ENCODE results near the gene TMEM240. TPM values are rescaled to one million over a fixed set of nuclear protein-coding genes. Genes with fewer than 3 reads are reported as not detected.

TMEM240 gene
- total and polyA plus RNA-seq, 12 donors = 0.95 to 12.4 (median 4.4) TPM; not detected in 1

DNA sequence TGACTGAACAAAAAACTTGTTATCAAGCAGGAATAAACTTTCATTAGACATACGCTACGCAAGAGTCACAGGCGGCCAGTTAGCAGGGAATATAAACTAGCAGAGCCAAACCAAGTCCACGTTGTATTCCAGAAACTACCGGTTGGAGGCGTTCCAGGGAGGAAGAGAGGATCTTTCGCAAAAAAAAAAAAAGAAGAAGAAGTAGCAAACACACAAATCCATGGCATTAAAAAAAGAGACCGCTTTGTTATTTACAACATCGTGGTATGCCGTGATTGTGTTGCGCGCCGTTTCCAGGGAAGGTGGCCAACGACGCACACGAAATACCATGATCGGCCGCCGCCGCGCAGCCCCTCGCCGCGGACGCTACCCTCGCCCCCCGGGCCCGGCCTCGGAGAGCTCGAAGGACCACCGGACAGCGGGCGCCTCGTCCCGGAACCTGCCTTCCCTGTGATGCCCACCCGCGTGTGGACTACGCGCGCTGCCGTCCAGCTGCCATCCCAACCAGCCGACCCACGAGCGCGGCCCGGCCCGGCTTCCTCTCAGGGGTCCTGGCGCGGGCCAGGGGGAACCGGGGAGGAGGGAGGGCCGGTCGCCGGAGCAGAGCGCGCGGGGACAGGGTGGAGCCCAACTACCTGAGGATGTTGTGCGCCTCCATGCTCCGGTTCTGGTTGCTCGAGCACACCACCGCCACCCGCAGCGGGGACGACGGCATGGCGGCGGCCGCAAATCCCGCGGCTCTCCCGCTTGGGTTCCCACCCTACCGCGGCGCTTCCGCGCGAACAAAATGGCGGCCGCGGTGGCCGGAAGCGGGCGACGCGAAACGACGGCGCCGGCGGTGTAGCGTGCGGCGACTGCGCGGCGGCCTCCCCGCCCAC, 33.7 kb upstream of the TMEM240 start:
- intact Hi-C loops (cut with DNase I) = no loop called here
- TF ChIP-seq CTCF (IDR thresholded peaks at IDR 0.05) (peak in 3 of 6 experiments; percentile 1 to 18 (median 17)), POLR2A (IDR thresholded peaks at IDR 0.05) (no peak)
- peak in 6 of 7 donors; percentile 46 to 67 (median 66) for DNase-seq
- Histone ChIP-seq H3K9me3 (replicated peaks in 1 of 3) (no peaks in the 10 kb centered on the region), H3K4me1 (replicated peaks in 1 of 2) (peaks cover 0 to 33% of the 10 kb centered on the region in 2 donors), H3K4me3 (peak overlapping the region; percentile 83 to 97 (median 94)), H3K27me3 (no peaks in the 10 kb centered on the region), H3K36me3 (replicated peaks in 1 of 2) (peaks cover 0 to 9% of the 10 kb centered on the region in 2 donors), H3K27ac (peak overlapping the region; percentile 97 to 99 (median 99))
- WGBS, 4 donors = 0 to 1% (median 0%) methylated on average over 23 to 91 of the region's 96 CpGs

GRCh38 chr1:1569341-1569740, 28.9 kb upstream of the TMEM240 start:
- H3K4me3 ChIP-seq = no peak overlapping the region

DNA sequence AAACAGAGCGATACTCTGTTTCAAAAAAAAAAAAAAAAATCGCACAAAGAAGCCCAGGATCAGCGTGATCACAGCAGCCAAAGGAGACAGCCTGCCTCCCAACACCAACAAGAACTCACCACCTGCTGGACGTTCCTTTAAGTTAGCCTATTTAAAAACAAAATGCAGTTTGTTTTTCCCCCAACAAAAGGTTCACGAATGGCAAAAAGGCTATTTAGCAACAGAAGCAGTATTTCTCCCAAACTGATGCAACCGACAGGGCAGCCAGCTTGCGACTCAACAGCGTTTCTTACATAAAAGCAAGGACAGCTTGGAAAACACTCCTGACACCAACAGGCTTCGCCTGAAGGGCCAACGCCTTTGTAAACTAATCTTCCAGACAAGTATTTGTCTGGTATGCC, 27.5 kb upstream of the TMEM240 start:
- no peaks in the 10 kb centered on the region for H3K27me3 ChIP-seq
- TF ChIP-seq CTCF (IDR thresholded peaks at IDR 0.05) (no peak), POLR2A (IDR thresholded peaks at IDR 0.05) (no peak)
- WGBS, 4 donors = 61 to 68% (median 66%) methylated on average over 10 of the region's 10 CpGs
- no peaks in the 10 kb centered on the region for H3K9me3 ChIP-seq (replicated peaks in 1 of 3)
- peaks cover 0 to 44% of the 10 kb centered on the region in 2 donors for H3K4me1 ChIP-seq (replicated peaks in 1 of 2)
- peak overlapping the region in 2 of 5 donors; percentile 43 to 45 for H3K27ac ChIP-seq
- H3K36me3 ChIP-seq (replicated peaks in 1 of 2) = peaks cover 0 to 40% of the 10 kb centered on the region in 2 donors
- H3K4me3 ChIP-seq = no peak overlapping the region
- intact Hi-C loops (cut with DNase I) = no loop called here
- peak in 1 of 7 donors; percentile 43 for DNase-seq

More at GRCh38 chr1:1569341-1569740, 28.9 kb upstream of the TMEM240 start:
- H3K27me3 ChIP-seq = no peaks in the 10 kb centered on the region
- intact Hi-C loops (cut with DNase I) = no loop called here
- no peak for DNase-seq
- TF ChIP-seq CTCF (IDR thresholded peaks at IDR 0.05) (no peak), POLR2A (IDR thresholded peaks at IDR 0.05) (no peak)
- WGBS, 4 donors = 79 to 89% (median 86%) methylated on average over 6 to 7 of the region's 7 CpGs
- peaks cover 0 to 48% of the 10 kb centered on the region in 2 donors for H3K4me1 ChIP-seq (replicated peaks in 1 of 2)
- no peak overlapping the region for H3K27ac ChIP-seq
- peaks cover 0 to 25% of the 10 kb centered on the region in 2 donors for H3K36me3 ChIP-seq (replicated peaks in 1 of 2)
- no peaks in the 10 kb centered on the region for H3K9me3 ChIP-seq (replicated peaks in 1 of 3)

DNA sequence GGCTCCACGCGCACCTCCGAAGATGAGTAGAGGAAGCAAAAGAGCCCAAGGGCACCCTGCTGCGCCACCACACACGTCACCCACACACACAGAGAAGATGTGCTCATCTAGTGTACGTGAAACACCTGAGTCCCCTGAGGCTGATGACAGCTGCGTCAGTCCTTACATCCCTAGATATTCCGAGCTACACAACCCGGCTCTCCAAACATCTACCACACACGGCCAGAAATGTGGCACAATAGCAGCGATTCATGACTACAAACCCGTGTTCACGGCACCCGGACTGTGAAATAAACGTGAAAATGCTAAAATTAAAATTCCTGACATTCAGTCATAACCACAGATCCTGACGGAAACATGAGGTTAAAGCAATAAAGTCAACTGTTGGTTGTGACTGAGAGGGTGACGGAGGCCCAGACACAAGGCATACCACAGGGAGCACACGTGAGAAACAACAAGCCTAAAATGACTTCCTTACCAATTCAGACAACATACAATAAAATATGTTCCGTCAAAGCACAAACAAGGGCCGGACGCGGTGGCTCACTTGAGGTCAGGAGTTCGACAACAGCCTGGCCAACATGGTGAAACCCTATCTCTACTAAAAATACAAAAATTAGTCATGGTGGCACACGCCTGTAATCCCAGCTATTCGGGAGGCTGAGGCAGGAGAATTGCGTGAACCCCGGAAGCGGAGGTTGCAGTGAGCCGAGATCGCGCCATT, 26.9 kb upstream of the TMEM240 start:
- peaks cover 0 to 43% of the 10 kb centered on the region in 2 donors for H3K4me1 ChIP-seq (replicated peaks in 1 of 2)
- H3K27me3 ChIP-seq = no peaks in the 10 kb centered on the region
- 82 to 89% (median 84%) methylated on average over 29 to 31 of the region's 31 CpGs for WGBS, 4 donors
- H3K9me3 ChIP-seq (replicated peaks in 1 of 3) = no peaks in the 10 kb centered on the region
- DNase-seq = no peak
- no peak overlapping the region for H3K4me3 ChIP-seq
- peaks cover 0 to 46% of the 10 kb centered on the region in 2 donors for H3K36me3 ChIP-seq (replicated peaks in 1 of 2)
- no peak overlapping the region for H3K27ac ChIP-seq
- intact Hi-C loops (cut with DNase I) = no loop called here
- TF ChIP-seq POLR2A (IDR thresholded peaks at IDR 0.05) (no peak), CTCF (IDR thresholded peaks at IDR 0.05) (no peak)

All from adrenal gland (tissue), 12 donors.